LHCN-M2 (cell line): ENCODE results near the gene CCDC71L. TPM values are rescaled to one million over a fixed set of nuclear protein-coding genes. Genes with fewer than 3 reads are reported as not detected.

Source experiments
- DNase-seq: peaks from one replicate; pipeline ENCODE4 v3.0.0-alpha.2; 2012; ENCODE audit warnings: low read depth
- total RNA-seq: library from RNA; depleted of rRNA; stranded (reverse); fragments of >200 nt; gene quantifications from 2 replicates; pipeline ENCODE4 v1.2.3, GENCODE V29; 2014; rRNA removed

The CCDC71L gene
- total RNA-seq, 1 experiment from 2014 or later = 54.9 TPM

- DNase-seq = no peak
Measured at GRCh38 chr7:106608661-106609060, 52.3 kb downstream of the CCDC71L start.

Other genes with a start within 250 kb of the CCDC71L start
- not detected in 2 replicates for gene PIK3CG, start 204.1 kb upstream of the CCDC71L start, total RNA-seq